Anterior cingulate cortex (tissue), 58 donors: ENCODE measurements around the gene GRN.
"Not testable (repeated sequence)": the region's sequence is repeated elsewhere in the genome, so short reads cannot be mapped to it uniquely, and the experiment has no call there.

Experiments used
- DNase-seq, 58 donors: peaks; one replicate each; lab custom pipeline; 2025; lab: John Stamatoyannopoulos, UW

Gene GRN

GRCh38 chr17:44320066-44320465, 25.0 kb upstream of the GRN start:
- no peak for DNase-seq

- no peak for DNase-seq
Measured at GRCh38 chr17:44321246-44322120, 23.6 kb upstream of the GRN start.

GRCh38 chr17:44322236-44322895, 22.7 kb upstream of the GRN start:
- no peak for DNase-seq

GRCh38 chr17:44323359-44324091, 21.6 kb upstream of the GRN start:
- no peak for DNase-seq

GRCh38 chr17:44324092-44324570, 21.0 kb upstream of the GRN start:
- no peak for DNase-seq

GRCh38 chr17:44324571-44325275, 20.4 kb upstream of the GRN start, which contains the start of gene SLC25A39:
Gene SLC25A39 (minus strand): TSS chr17:44324823. CDS start chr17:44323562, 1,261 bp downstream.
- DNase-seq = peak; percentile 42 to 96 (median 89)

- DNase-seq = peak; percentile 57 to 99 (median 96)
Measured at GRCh38 chr17:44326861-44327444, 18.1 kb upstream of the GRN start.

- DNase-seq = no peak
Measured at GRCh38 chr17:44327715-44328449, 17.2 kb upstream of the GRN start.

GRCh38 chr17:44329516-44329915, 15.6 kb upstream of the GRN start:
- DNase-seq = not testable (repeated sequence)

- DNase-seq = not testable (repeated sequence)
Measured at GRCh38 chr17:44330263-44330662, 14.8 kb upstream of the GRN start.

- peak in 43 of 58 donors; percentile 17 to 78 (median 40) for DNase-seq
Measured at GRCh38 chr17:44331249-44331760, 13.8 kb upstream of the GRN start.

- no peak for DNase-seq
Measured at GRCh38 chr17:44333371-44333770, 11.7 kb upstream of the GRN start.

GRCh38 chr17:44334315-44334714, 10.8 kb upstream of the GRN start:
- DNase-seq = no peak

GRCh38 chr17:44334727-44335126, 10.4 kb upstream of the GRN start:
- DNase-seq = no peak

GRCh38 chr17:44335564-44335963, 9.5 kb upstream of the GRN start:
- DNase-seq = no peak

GRCh38 chr17:44335968-44336367, 9.1 kb upstream of the GRN start:
- no peak for DNase-seq

- no peak for DNase-seq
Measured at GRCh38 chr17:44338702-44339101, 6.4 kb upstream of the GRN start.

GRCh38 chr17:44340553-44340952, 4.5 kb upstream of the GRN start:
- not testable (repeated sequence) for DNase-seq
